ENCODE results near the gene JOSD2. TPM values are rescaled to one million over a fixed set of nuclear protein-coding genes. Genes with fewer than 3 reads are reported as not detected.

The JOSD2 gene
- total RNA-seq, 6 experiments from 2014 or later = 15.0 to 27.5 (median 19.1) TPM

GRCh38 chr19:50458396-50459066 lies 52.5 kb downstream of the JOSD2 start:
- intact Hi-C loops (cut with DNase I) = loop anchor here in 1 of 2 donors (10.0 kb wide), 1 partner anchor 84 kb away; the partner anchor contains the start of gene NR1H2
- WGBS (ENCODE audit: insufficient coverage, low coverage, low lambda C conversion rate, missing lambda C conversion rate) = 59% methylated on average over 17 of the region's 50 CpGs
- ATAC-seq (no peak), DNase-seq (no peak)
- TF ChIP-seq CTCF (IDR thresholded peaks at IDR 0.05) (no peak), POLR2A (IDR thresholded peaks at IDR 0.05) (no peak)
- H3K27ac ChIP-seq = no peak overlapping the region
- H3K27me3 ChIP-seq = no peaks in the 10 kb centered on the region
- no peak overlapping the region for H3K4me3 ChIP-seq
- H3K36me3 ChIP-seq = no peaks in the 10 kb centered on the region
- no peaks in the 10 kb centered on the region for H3K4me1 ChIP-seq
- no peaks in the 10 kb centered on the region for H3K9me3 ChIP-seq

- H3K36me3 ChIP-seq = no peaks in the 10 kb centered on the region
- no peaks in the 10 kb centered on the region for H3K9me3 ChIP-seq
- no peak overlapping the region for H3K27ac ChIP-seq
- DNase-seq = no peak
- ATAC-seq = no peak
- WGBS (ENCODE audit: insufficient coverage, low coverage, low lambda C conversion rate, missing lambda C conversion rate) = no CpG with 5 or more reads among the region's 5 CpGs
- no peak overlapping the region for H3K4me3 ChIP-seq
- H3K27me3 ChIP-seq = no peaks in the 10 kb centered on the region
- TF ChIP-seq POLR2A (IDR thresholded peaks at IDR 0.05) = no peak
- TF ChIP-seq CTCF (IDR thresholded peaks at IDR 0.05) = no peak
- intact Hi-C loops (cut with DNase I) = loop anchor here in 1 of 2 donors (10.0 kb wide), 1 partner anchor 82 kb away; the partner anchor contains the start of gene NR1H2
- no peaks in the 10 kb centered on the region for H3K4me1 ChIP-seq
Measured at GRCh38 chr19:50457300-50457699, 53.7 kb downstream of the JOSD2 start.

Other genes with a start within 250 kb of the JOSD2 start
- 1 to 10 TPM in 5 of 6 experiments, under 1 TPM in 1; 0.92 to 3.0 (median 2.3) TPM for gene KCNC3, start 181.8 kb downstream of the JOSD2 start, total RNA-seq
- gene NAPSA, start 145.6 kb downstream of the JOSD2 start, total RNA-seq = 1 to 10 TPM in 3 of 6 experiments, under 1 TPM in 3; 0.19 to 2.2 (median 1.0) TPM
- 10 to 100 TPM; 23.6 to 57.9 (median 33.8) TPM for gene NR1H2, start 134.7 kb downstream of the JOSD2 start, total RNA-seq
- gene POLD1, start 126.8 kb downstream of the JOSD2 start, total RNA-seq = 10 to 100 TPM in 2 of 6 experiments, 1 to 10 TPM in 4; 6.2 to 13.1 (median 9.2) TPM
- gene SPIB, start 92.3 kb downstream of the JOSD2 start, total RNA-seq = under 1 TPM in 1 of 6 experiments, not detected in 5; 0.51 TPM
- gene MYBPC2, start 78.3 kb downstream of the JOSD2 start, total RNA-seq = under 1 TPM in 3 of 6 experiments, not detected in 3; 0.12 to 0.56 (median 0.30) TPM
- gene EMC10, start 34.7 kb downstream of the JOSD2 start, total RNA-seq = 10 to 100 TPM; 48.6 to 82.8 (median 74.2) TPM
- gene GARIN5A, start 34.3 kb downstream of the JOSD2 start, total RNA-seq = 1 to 10 TPM in 5 of 6 experiments, under 1 TPM in 1; 0.68 to 2.3 (median 1.5) TPM
- gene ASPDH, start 2.7 kb upstream of the JOSD2 start, total RNA-seq = 10 to 100 TPM; 22.1 to 67.8 (median 44.8) TPM
- gene LRRC4B, start 57.2 kb upstream of the JOSD2 start, total RNA-seq = 1 to 10 TPM in 1 of 6 experiments, under 1 TPM in 5; 0.22 to 1.2 (median 0.52) TPM
- not detected for gene SYT3, start 128.7 kb upstream of the JOSD2 start, total RNA-seq
- not detected for gene C19orf81, start 138.3 kb upstream of the JOSD2 start, total RNA-seq
- under 1 TPM in 4 of 6 experiments, not detected in 2; 0.07 to 0.62 (median 0.25) TPM for gene SHANK1, start 208.6 kb upstream of the JOSD2 start, total RNA-seq
- gene CLEC11A, start 212.2 kb upstream of the JOSD2 start, total RNA-seq = 1 to 10 TPM; 1.7 to 9.9 (median 5.0) TPM